Fibroblast of gingiva (primary cell): ENCODE results near the gene SHLD3.
"Not testable (repeated sequence)": the region's sequence is repeated elsewhere in the genome, so short reads cannot be mapped to it uniquely, and the experiment has no call there.

Source experiments
- DNase-seq: peaks from one replicate; pipeline ENCODE4 v3.0.0-alpha.2; 2011; ENCODE audit warnings: low read depth

The SHLD3 gene, protein sequence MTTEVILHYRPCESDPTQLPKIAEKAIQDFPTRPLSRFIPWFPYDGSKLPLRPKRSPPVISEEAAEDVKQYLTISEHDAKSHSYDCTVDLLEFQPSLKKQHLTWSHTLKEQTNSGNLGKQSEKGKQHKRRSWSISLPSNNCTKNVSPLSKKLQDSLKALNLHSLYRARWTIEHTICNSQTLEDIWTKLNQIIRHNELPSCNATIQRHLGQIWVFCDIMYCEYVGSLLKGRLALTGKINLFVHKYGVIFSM

DNA sequence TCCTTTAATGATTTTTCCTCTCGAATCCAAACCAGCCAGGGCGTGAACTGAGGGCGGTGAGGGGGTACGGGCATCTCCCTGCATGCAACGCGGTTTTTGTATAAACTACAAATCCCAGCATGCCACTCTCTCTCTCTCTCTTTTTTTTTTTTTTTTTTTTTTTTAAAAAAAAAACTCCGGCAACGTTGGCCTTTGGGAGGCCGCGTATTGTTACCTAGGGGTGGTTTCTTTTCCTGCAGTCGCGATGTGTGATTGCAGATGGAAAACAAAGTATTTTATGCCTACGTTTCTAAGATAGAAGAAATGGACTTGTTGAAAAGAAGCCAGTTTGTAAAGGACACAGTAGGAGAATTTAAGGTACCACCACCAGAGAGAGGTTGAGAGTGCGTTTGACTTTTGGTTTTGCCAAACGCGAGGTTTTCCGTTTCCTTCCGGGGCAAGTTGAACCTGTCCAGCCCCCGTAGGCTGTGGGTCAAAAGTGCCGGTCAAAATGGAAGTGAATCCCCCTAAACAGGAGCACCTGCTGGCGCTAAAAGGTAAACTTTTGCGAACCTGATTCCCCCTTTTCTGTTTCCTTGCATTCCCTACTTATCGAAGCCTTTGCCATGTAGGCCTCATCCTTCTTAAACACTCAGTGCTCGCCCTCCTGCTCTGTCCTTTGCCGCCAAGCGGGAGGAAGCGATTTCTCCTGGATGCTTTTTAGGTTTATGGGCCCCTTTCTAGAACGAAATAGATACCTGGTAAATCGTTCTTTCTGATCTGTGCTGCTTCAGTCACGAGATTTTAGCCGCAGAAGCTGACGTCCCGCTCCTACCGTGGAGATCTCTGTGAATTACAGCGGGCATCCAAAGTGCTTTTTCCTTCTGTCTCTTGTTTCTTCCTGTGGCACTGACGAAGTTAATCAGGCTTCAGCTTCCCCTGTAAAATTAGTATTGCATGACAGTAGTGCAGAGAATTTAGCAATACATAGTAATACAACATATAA, at the start of gene SHLD3, which contains the start of gene TRAPPC13:
TSS of gene SHLD3 (plus strand) at position 457 of the 985 bp plus-strand sequence. CDS start 4,561 bp downstream, outside the sequence.
TSS of gene TRAPPC13 (plus strand) at position 457 of the 985 bp plus-strand sequence. CDS start at position 491, 34 bp downstream.
- peak; percentile 85 for DNase-seq

DNA sequence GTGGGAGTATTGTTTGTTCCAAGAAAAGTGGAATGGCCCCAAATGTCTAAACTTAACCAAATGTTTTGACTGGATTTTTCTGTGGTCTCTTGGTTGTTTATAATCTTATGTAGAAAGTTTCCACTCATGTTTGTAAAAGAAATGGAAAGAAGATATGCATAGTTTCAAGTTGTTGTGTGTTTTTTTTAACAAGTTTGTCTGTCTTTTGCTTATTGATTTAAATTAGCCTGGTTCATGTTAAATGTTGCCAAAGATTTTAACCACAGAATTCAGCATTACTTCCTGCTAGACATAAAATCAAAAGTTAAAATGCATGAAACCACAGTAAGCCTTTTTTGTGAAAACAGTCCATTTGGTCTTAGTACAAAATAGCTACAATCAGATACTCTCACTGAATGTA, 47.7 kb upstream of the SHLD3 start:
- DNase-seq: peak; percentile 64

DNA sequence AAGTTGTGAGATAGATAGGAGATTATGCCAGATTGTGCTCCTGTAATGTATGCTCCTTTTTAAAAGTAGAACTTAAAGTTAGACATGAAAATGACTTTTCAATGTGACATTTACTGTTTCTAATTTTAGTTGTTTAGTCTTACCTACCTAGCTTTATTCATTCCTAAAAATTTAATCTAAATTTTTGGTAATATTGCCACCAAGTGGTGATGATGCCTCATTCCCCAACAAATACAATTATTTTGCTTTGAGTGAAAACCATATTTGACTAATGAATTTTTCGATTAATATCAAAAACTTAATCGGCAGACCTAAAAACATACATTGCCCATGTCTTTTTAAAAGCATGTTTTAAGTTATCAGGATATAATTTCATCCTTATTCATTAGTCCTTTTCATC, 36.1 kb upstream of the SHLD3 start:
- DNase-seq: no peak

DNA sequence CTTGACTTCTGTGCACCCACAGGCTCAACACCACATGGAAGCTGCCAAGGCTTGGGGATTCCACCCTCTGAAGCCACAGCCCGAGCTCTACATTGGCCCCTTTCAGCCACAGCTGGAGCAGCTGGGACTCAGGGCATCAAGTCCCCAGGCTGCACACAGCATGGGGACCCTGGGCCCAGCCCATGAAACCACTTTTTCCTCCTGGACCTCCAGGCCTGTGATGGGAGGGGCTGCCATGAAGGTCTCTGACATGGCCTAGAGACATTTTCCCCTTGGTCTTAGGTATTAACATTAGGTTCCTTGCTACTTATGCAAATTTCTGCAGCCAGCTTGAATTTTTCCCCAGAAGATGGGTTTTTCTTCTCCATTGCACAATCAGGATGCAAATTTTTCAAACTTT, 23.1 kb upstream of the SHLD3 start:
- not testable (repeated sequence) for DNase-seq

DNA sequence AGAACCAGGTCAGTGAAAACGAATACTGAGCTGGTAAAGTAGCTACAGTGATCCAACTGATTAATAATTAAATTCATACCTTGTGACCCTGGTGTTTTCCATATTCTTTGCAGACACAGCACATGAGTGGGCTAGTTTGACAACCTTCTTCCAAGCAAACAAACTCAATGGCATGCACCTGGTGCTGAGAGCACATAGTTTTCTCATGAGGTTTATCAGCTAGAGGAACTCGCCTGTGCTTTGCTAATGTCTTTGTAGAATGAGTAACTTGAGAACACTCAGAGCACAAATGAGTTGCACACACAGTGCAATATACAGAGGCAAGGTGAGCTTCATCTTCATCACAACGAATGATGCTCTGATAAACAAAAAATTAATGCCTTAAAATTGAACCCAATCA, 13.3 kb upstream of the SHLD3 start:
- no peak for DNase-seq

DNA sequence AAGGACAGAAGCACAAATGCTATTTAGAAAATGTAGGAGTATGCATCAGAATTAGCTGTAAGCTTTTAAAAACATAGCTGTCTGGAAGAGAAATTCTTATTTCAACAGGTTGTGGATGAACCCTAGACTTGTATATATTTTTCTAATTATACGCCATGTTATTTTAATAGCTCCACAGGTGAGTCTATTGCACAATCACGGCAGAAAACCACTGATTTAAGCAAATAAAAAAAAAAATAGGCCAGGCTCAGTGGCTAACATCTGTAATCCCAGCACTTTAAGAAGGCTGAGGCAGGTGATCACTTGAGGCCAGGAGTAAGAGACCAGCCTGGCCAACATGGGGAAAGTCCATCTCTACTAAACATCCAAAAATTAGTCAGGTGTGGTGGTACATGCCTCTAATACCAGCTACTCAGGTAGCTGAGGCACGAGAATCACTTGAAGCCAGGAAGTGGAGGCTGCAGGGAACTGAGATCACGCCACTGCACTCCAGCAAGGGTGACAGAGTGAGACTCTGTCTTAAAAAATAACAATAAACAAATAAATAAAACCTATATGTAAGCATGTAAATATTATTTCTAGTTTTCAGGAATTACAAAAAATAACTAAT, 12.4 kb upstream of the SHLD3 start:
- DNase-seq: no peak

DNA sequence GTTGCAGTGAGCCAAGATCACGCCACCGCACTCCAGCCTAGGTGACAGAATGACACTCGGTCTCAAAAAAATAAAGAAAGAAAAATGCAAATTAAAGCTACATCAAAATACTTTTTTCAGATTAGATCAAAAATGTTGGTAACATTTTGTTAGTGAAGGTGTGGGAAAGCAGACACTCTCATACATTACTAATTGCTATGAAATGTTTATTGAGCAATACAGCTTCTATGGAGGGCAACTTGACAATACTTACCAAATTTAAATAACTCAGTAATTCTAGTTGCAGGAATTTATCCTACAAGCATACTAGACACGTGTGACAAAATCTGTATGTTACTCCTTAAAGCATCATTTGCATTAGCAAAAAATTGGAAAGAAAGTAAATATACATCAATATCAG, 4.8 kb upstream of the SHLD3 start:
- no peak for DNase-seq

DNA sequence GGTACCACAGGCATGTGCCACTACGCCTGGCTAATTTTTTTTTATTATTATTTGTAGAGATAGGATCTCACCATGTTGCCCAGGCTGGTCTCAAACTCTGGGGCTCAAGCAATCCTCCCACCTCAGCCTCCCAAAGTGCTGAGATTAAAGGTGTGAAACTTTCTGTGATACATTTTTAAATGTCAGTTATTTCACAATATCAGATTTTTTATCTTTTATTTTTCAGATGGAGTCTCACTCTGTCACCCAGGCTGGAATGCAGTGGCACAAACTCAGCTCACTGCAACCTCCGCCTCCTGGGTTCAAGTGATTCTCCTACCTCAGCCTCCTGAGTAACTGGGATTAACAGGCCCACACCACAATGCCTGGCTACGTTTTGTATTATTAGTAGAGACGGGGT, 2.9 kb upstream of the SHLD3 start:
- not testable (repeated sequence) for DNase-seq

DNA sequence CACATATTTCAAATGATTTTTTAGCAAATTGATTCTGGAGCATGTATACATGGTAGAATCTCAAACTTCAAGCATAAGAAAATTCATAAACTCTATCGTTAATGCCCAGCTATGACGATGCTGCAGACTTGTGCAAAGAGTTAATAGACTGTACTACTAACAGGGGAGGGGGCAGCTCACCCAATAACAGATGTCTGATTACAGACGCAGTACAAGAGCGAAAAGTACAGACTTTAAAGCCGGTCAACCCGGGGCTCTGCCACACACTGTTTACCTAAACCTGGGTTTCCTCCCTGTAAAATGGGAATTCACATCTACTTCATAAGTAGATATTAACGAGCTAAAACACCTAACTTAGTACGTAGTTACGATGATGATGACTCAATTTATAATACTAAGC, 1.3 kb upstream of the SHLD3 start:
- no peak for DNase-seq

DNA sequence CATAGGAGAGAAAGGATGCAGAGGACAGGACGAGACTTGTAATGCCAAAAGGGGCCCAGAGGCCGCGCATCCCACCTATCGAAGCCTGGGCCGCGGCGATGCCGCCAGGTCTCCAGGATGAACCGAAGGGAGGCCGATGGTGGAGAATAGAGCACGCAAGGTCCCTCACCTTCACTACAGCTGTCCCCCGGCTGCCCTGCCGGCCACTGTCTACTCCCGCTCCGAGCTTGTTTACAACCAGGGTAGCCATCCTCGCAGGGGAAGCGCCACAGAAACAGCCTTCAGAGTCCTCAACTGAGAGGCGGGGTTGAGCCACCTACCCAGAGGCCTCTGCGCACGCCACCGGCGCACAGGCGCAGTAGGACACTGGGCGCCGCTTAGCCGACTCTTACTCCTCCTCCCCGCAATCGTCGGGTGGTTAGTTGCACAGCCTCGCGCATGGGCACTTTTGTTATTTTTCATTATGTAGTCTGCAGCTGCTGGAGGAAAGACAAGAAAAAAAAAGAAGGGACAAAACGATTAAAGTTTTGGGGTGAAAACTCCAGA, 729 bp upstream of the SHLD3 start, which contains the start of gene TRIM23:
TSS of gene TRIM23 (minus strand) at position 309 of the 546 bp plus-strand sequence. CDS start at position 250, 59 bp downstream.
- peak; percentile 91 for DNase-seq

DNA sequence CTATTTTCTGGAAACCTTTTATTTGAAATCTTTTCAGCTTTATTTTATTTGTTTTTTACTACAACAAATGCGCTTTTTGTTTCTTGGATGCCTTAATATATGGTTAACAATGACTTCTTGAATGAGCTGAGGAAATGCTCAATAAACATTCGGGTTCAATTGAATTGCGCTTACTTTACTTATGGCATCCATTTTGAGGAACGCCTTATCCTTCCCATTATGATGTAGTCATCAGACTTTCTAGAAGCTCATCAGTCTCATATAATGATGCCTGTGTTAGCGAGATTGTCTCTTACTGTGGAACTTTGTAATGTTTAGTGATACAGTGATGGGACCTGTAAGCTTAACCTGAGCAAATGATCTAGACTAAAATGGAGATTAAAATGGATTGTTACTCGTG, 916 bp downstream of the SHLD3 start:
- no peak for DNase-seq

DNA sequence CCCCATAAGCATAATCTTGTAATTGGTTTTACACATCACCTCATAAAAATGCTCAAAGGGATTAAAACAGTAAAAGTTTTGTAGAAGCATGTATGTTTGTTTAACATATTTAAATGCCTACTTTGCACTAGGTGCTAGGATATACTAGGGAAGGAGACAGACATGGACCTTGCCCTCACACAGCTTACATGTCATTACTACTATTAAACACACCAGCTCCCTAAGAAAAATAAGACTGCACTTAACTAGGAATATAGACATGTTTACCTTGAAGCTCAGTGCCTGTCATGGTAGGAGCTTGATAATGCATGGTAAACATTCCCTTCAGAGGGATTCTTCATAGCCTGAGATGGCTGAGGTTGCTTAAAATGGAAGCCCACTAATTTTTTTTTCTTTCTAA, 6.2 kb downstream of the SHLD3 start:
- DNase-seq: no peak

DNA sequence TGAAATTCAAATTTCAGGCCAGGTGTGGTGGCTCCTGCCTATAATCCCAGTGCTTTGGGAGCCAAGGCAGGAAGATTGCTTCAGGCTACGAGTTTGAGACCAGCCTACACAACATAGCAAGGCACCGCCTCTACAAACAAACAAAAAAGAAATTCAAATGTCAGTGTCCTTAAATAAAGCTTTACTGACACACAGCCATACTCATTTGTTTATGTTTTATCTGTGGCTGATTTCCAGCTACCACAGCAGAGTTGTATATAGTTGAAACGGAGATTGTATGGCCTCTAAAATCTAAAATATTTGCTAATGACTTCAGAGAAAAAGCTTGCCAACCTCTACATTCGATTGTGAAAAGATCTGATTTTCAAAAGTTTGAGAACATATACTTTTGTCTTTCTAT, 15.4 kb downstream of the SHLD3 start:
- DNase-seq: no peak

DNA sequence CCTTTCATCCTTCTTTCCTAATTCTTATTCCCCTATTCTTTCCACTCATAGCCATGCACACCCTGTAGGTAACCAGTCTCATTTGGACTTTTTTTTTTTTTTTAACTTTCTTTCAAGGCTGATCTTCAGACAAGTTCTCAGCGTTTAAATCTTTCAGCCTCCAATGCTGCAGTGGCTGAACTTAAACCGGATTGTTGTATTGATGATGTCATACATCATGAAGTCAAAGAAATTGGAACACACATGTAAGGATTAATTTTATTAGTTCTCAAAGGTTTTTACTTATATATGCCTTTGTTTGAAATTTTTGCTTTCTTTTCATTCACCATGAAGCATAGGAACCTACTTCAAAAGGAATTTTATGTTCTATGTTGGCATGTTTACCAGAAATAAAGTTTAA, 22.1 kb downstream of the SHLD3 start:
- no peak for DNase-seq

DNA sequence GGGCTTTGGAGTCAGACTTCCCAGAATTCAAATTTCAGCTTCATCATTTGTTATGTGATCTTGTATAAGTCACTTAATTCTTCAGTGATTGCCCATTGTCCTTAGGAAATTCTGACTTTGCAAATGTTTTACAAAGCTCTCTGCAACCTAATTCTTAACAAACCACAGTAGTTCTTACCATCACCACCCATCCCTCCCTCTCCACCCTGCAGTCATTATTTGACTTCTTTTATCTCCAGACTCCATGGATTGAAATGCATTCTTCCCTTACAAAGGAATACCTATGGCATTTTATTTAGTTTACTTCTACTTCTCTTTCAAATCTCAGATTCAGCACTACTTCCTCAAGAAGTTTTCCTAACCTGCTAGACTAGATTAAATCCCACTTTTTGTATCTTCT, 23.1 kb downstream of the SHLD3 start:
- no peak for DNase-seq

DNA sequence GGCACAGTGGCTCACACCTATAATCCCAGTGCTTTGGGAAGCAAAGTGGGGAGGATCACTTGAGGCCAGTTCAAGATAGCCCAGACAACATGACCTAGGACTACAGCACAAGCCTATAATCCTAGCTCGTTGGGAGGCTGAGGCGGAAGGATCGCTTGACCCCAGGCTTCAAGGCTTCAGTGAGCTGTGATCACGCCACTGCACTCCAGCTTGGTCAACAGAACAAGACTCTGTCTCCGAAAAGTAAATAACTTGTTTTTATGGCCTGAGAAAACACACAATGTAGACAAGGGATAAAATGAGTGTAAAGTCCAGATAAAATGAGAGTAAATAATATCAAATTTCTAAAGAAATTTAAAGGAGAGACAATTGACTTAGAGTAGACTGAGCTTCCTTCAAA, 26.3 kb downstream of the SHLD3 start:
- no peak for DNase-seq

DNA sequence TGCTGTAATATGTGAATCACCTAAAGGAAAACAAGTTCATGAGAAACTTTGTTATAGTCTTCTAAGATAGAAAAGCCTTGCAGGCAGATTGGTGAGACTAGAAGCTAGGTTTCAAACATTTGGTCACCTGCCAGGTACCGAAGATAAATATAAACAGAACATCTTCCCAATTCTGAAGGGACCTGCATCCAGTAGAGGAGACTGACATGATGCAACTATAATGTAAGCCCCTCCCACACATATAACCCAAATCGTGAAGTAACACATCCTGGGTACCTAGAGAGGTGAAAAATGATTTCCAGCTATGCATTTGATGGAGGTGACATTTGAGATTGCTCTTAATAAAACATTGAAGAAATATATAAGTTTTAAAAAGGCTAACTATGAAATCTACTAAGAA, 29.9 kb downstream of the SHLD3 start:
- no peak for DNase-seq

DNA sequence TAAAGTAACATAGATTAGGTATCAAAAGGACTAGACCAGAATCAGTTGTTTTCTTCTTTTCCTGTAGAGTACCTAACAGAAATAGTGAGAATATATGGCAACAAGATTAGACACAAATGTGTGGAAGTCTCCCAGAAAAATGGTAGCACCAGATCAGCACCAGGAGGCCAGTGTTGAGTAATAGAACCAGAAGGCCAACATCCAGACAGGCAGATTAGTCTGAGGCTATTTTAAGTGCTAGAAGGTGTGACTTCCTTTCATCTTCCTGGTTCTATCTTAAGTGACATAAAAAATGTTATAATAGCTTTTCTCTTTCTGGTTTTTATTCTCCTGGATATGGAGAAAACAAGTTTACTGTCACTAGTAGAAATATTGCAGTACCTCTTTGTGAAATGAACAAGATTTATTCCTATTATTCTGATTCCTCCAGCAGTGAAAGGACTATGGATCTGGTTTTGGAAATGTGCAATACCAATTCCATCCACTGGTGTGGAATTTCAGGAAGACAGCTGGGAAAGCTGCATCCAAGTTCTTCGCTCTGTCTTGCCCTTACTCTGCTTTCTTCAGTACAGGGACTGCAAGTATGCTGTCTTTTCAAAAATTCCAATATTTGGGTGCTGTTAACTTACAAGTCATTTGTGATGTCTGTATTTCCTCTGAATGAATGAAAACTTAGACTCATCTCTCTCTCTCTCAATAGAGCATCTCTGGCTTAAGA, 39.1 kb downstream of the SHLD3 start:
- peak; percentile 4 for DNase-seq

DNA sequence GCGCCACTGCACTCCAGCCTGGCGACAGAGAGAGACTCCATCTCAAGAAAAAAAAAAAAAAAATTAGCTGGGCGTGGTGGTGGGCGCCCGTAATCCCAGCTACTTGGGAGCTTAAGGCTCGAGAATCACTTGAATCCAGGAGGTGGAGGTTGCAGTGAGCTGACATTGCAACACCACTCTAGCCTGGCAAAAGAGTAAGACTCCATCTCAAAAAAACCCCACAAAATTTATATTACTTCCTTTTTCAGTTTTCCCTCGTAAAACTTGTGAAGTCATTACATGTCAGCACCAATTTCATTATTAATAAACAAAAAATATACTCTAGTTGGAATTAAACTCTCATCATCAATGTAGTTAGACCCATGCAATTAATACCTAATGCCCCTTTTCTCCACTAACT, 43.9 kb downstream of the SHLD3 start:
- no peak for DNase-seq

DNA sequence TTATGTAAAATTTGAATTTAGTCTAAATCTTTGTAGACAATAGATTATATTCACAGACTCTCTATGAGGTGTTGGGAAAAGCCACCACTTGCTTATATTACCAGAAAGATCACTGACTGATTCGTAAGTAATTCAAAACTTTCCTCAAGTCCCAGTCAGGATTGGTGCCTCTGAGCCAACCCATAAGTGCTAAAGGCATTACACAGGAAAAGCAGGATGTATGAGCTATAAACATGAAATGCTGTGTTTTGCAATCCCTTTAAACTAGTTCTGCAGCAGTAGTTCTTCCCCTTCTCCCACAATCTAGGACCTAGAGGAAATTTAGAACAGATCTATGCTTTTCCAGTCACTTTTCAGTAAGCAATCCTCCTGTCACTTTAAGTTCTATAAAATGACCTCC, 48.0 kb downstream of the SHLD3 start:
- peak; percentile 75 for DNase-seq

DNA sequence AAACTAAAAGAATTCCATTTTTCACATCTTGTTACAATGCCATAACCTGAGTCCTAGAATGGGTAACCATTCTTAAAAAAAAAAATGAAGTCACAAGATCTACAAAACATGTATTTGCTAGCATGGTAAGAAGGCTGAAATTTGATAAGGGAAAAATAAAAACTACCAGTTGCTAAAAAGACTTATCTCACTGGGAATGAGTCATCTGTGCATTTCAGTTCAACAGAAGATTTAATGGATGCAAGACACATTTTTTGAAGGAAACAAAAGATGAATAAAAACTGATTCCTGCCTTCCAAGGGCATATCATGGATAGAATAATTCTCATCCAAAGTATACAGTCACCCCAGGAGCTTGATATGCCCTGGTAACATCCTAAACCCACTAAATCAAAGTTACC, 49.9 kb downstream of the SHLD3 start:
- no peak for DNase-seq

DNA sequence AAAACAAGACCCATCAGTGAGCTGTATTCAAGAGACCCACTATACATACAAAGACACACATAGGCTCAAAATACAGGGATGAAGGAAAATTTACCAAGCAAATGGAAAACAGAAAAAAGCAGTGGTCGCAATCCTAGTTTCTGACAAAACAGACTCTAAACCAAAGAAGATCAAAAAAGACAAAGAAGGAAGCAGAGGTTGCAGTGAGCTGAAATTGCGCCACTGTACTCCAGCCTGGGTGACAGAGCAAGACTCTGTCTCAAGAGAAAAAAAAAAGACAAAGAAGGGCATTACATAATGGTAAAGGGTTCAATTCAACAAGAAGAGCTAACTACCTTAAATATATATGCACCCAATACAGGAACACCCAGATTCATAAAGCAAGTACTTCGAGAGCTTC, 51.2 kb downstream of the SHLD3 start:
- not testable (repeated sequence) for DNase-seq
